ENCODE measurements around the gene PHF2. TPM values are rescaled to one million over a fixed set of nuclear protein-coding genes. Genes with fewer than 3 reads are reported as not detected.

The PHF2 gene
- total RNA-seq, 2 donors from 2014 or later: 22.7 to 23.4 TPM

DNA sequence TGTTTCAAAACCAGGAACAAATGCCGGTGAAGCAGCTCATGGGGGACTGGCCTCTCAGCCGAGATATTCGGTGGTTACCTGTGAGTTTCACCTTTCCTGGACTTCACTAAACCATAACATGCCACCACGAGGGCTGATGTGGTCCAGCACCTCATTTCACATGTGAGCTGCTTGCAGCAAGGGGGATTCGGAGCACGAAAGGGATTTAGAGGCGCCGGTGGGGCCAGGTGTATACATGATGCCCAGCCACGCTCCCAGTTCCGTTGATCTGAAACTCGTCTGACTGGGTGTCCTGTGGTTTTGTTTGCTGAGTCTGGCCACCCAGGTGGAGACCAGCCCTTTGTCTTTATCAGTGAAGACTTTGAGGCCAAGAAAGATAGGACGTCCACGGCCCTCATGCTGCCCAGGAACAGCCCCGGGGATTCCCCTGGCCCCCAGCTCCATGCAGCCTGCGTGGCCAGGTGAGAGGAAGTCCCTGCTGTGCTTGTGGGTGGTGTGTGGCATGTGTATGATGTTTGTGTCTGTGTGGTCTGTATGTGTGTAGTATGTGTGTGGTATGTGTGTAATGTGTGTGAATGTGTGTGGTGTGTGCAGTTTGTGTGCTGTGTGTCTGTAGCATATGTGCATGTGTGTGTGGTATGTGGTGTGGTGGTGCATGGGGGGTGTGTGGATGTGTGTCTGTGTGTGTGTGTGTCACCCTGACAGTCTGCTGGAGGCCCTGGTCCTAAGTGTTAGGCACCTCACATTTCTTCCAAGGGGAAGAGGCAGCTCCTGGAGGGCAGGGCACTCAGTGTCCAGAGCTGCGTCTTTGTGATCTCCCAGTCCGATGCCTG lies 23.4 kb downstream of the PHF2 start:
- intact Hi-C loops (cut with DNase I): no loop called here
- no peak for DNase-seq
- peaks cover 13% of the 10 kb centered on the region for H3K4me1 ChIP-seq

DNA sequence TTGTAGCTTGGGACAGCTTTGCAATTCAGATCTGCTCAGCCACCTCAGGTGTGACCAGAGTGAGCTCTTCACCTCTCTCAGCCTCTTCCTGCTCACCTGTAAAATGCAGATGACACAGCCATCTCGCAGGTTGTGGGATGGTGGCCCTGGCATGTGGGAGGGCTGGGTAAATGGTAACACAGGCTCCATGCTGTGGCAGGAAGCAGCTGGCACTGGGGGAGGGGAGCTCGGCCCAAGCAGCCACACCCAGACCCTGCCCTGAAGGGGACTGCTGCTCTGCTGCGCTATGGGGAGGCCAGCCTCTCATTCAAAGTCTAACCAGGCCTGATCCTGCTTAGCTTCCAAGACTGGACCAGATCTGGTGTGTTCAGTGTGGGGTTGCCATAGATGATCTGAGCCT lies 24.1 kb downstream of the PHF2 start:
- intact Hi-C loops (cut with DNase I): no loop called here
- Histone ChIP-seq H3K36me3 (no peaks in the 10 kb centered on the region), H3K9me3 (no peaks in the 10 kb centered on the region), H3K27me3 (no peaks in the 10 kb centered on the region), H3K27ac (no peak overlapping the region), H3K4me1 (peaks cover 11% of the 10 kb centered on the region), H3K4me3 (no peak overlapping the region), H3K9ac (ENCODE audit: low read depth in 2 of 2, low read length in 2 of 2) (no peak overlapping the region)
- TF ChIP-seq, protein P1, sequence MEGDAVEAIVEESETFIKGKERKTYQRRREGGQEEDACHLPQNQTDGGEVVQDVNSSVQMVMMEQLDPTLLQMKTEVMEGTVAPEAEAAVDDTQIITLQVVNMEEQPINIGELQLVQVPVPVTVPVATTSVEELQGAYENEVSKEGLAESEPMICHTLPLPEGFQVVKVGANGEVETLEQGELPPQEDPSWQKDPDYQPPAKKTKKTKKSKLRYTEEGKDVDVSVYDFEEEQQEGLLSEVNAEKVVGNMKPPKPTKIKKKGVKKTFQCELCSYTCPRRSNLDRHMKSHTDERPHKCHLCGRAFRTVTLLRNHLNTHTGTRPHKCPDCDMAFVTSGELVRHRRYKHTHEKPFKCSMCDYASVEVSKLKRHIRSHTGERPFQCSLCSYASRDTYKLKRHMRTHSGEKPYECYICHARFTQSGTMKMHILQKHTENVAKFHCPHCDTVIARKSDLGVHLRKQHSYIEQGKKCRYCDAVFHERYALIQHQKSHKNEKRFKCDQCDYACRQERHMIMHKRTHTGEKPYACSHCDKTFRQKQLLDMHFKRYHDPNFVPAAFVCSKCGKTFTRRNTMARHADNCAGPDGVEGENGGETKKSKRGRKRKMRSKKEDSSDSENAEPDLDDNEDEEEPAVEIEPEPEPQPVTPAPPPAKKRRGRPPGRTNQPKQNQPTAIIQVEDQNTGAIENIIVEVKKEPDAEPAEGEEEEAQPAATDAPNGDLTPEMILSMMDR (IDR thresholded peaks at IDR 0.05): no peak
- DNase-seq: peak; percentile 66

More for the DNA sequence above, 23.4 kb downstream of the PHF2 start:
- TF ChIP-seq, protein P1 (IDR thresholded peaks at IDR 0.05): no peak
- Histone ChIP-seq H3K4me3 (no peak overlapping the region), H3K36me3 (no peaks in the 10 kb centered on the region), H3K27ac (no peak overlapping the region), H3K27me3 (no peaks in the 10 kb centered on the region), H3K9ac (ENCODE audit: low read depth in 2 of 2, low read length in 2 of 2) (no peak overlapping the region), H3K9me3 (no peaks in the 10 kb centered on the region)

DNA sequence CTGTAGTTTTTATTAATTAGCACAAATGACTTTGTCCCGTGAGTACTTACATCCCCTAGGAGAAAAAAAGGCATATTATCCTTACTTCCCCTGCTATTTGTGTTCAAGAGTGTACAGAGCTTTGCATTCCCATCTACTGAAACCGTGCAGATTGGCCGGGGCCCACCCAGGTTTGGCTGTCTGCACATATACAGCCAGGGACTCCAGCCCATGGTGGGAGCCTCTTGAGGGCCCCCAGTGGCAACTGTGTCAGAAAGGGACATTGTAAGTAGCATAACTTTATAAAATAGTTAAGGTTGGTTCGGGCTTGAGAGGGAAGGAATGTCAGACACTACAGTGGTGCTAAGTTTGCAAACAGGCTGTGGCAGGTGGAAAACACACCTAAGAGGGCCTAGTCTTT lies 24.7 kb downstream of the PHF2 start:
- Histone ChIP-seq H3K27ac (no peak overlapping the region), H3K4me1 (peaks cover 11% of the 10 kb centered on the region), H3K36me3 (no peaks in the 10 kb centered on the region), H3K9ac (ENCODE audit: low read depth in 2 of 2, low read length in 2 of 2) (no peak overlapping the region), H3K27me3 (no peaks in the 10 kb centered on the region), H3K4me3 (no peak overlapping the region), H3K9me3 (no peaks in the 10 kb centered on the region)
- intact Hi-C loops (cut with DNase I): no loop called here
- DNase-seq: no peak
- TF ChIP-seq, protein P1 (IDR thresholded peaks at IDR 0.05): no peak

DNA sequence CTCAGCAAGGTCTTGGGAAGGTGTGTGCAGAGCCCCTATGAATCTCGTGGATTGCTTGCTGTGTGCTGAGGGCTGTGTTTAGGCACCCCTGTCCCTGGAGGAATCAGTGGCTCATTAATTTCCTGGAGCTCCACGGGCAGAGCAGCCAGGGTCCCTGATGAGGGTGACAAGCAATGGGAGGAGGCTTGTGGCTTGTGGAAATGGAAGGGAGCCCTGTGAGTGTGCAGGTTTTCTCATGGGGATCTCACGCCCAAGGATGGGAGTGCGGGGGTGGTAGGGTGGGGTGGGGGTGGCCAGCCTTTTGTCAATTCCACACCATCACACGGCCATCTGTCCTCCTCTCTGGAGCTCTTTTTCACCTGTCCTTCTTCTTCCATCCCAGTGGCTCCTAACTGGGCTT lies 25.3 kb downstream of the PHF2 start:
- H3K27me3 ChIP-seq: no peaks in the 10 kb centered on the region
- TF ChIP-seq, protein P1 (IDR thresholded peaks at IDR 0.05): no peak
- no peak overlapping the region for H3K27ac ChIP-seq
- no peak overlapping the region for H3K4me3 ChIP-seq
- H3K9ac ChIP-seq (ENCODE audit: low read depth in 2 of 2, low read length in 2 of 2): no peak overlapping the region
- no peaks in the 10 kb centered on the region for H3K9me3 ChIP-seq
- H3K36me3 ChIP-seq: no peaks in the 10 kb centered on the region
- intact Hi-C loops (cut with DNase I): no loop called here
- peak; percentile 12 for DNase-seq
- peaks cover 11% of the 10 kb centered on the region for H3K4me1 ChIP-seq

DNA sequence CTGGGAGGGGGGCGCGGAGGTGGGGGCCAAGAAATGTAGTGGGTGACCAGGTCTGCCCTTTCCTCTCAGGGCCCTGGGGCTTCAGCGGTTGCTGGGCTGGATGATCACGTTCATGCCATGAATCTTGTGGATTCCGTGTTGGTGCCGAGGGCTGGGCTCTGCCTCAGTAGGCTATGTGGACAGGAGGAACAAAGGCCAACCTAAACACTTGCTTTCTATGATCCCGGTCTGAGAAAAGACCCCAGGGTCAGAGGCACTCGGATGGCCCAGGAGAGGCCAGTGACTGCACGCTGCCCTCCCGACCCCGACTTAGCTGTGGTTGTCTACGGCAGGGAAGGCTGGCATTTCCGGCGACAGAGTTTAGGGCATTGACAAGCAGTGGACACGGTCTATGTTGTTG lies 26.6 kb downstream of the PHF2 start:
- TF ChIP-seq, protein P1 (IDR thresholded peaks at IDR 0.05): no peak
- intact Hi-C loops (cut with DNase I): no loop called here
- Histone ChIP-seq H3K27ac (no peak overlapping the region), H3K9me3 (no peaks in the 10 kb centered on the region), H3K4me1 (peaks cover 11% of the 10 kb centered on the region), H3K36me3 (no peaks in the 10 kb centered on the region), H3K27me3 (no peaks in the 10 kb centered on the region), H3K9ac (ENCODE audit: low read depth in 2 of 2, low read length in 2 of 2) (no peak overlapping the region), H3K4me3 (no peak overlapping the region)
- peak; percentile 14 for DNase-seq

Data from colonic mucosa (tissue), 4 donors.